NB4 (cell line): ENCODE data around the gene ZNF322.
"Not testable (repeated sequence)": the region's sequence is repeated elsewhere in the genome, so short reads cannot be mapped to it uniquely, and the experiment has no call there.

Experiments
- POLR2A ChIP-seq: IDR thresholded peaks from 2 replicates; pipeline ENCODE4 v1.6.1; 2011; ENCODE audit warnings: mild to moderate bottlenecking; ENCODE audit not compliant: insufficient read length; ENCODE audit errors: extremely low read depth
- TF ChIP-seq, protein P1 (sequence below): IDR thresholded peaks from one replicate; pipeline ENCODE4 v1.5.1; 2012; ENCODE audit warnings: low read depth, low read length
- TF ChIP-seq, protein P2 (sequence below): IDR thresholded peaks from 2 replicates; pipeline ENCODE4 v1.6.1; 2011; ENCODE audit warnings: low read depth, low read length

GRCh38 chr6:26701023-26701747 is 41.6 kb upstream of the ZNF322 start:
- not testable (repeated sequence) for TF ChIP-seq POLR2A
- TF ChIP-seq, protein P1, sequence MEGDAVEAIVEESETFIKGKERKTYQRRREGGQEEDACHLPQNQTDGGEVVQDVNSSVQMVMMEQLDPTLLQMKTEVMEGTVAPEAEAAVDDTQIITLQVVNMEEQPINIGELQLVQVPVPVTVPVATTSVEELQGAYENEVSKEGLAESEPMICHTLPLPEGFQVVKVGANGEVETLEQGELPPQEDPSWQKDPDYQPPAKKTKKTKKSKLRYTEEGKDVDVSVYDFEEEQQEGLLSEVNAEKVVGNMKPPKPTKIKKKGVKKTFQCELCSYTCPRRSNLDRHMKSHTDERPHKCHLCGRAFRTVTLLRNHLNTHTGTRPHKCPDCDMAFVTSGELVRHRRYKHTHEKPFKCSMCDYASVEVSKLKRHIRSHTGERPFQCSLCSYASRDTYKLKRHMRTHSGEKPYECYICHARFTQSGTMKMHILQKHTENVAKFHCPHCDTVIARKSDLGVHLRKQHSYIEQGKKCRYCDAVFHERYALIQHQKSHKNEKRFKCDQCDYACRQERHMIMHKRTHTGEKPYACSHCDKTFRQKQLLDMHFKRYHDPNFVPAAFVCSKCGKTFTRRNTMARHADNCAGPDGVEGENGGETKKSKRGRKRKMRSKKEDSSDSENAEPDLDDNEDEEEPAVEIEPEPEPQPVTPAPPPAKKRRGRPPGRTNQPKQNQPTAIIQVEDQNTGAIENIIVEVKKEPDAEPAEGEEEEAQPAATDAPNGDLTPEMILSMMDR: not testable (repeated sequence)
- TF ChIP-seq, protein P2, sequence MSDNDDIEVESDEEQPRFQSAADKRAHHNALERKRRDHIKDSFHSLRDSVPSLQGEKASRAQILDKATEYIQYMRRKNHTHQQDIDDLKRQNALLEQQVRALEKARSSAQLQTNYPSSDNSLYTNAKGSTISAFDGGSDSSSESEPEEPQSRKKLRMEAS: not testable (repeated sequence)
